ENCODE data around the gene SUGP1. TPM values are rescaled to one million over a fixed set of nuclear protein-coding genes. Genes with fewer than 3 reads are reported as not detected.

The SUGP1 gene
- total RNA-seq, 1 experiment from 2014 or later, result 81.3 TPM

- no peak overlapping the region for H3K4me3 Mint-ChIP-seq
- no peaks in the 10 kb centered on the region for H3K27me3 Mint-ChIP-seq (ENCODE audit: low read depth)
- no peak overlapping the region for H3K27ac Mint-ChIP-seq
- no peaks in the 10 kb centered on the region for H3K9me3 Mint-ChIP-seq
- DNase-seq (ENCODE audit: low spot score) (no peak), ATAC-seq (no peak)
- TF ChIP-seq PRDM15 (CRISPR knock-in tag; IDR thresholded peaks at IDR 0.05) (no peak), USF2 (CRISPR knock-in tag; IDR thresholded peaks at IDR 0.05) (no peak), AR (CRISPR knock-in tag; IDR thresholded peaks at IDR 0.05) (no peak), NR2C2 (CRISPR knock-in tag; IDR thresholded peaks at IDR 0.05) (no peak), IRF1 (CRISPR knock-in tag; IDR thresholded peaks at IDR 0.05) (no peak), ATF2 (CRISPR knock-in tag; IDR thresholded peaks at IDR 0.05; ENCODE audit: borderline replicate concordance, low read depth) (no peak), ATF1 (CRISPR knock-in tag; IDR thresholded peaks at IDR 0.05) (no peak), FOXK1 (CRISPR knock-in tag; IDR thresholded peaks at IDR 0.05) (no peak), TEAD4 (CRISPR knock-in tag; IDR thresholded peaks at IDR 0.05) (no peak), MLX (CRISPR knock-in tag; IDR thresholded peaks at IDR 0.05) (no peak), IRF2 (CRISPR knock-in tag; IDR thresholded peaks at IDR 0.05; ENCODE audit: borderline replicate concordance, low read depth) (no peak), NR3C1 (CRISPR knock-in tag; conservative IDR thresholded peaks at IDR 0.05; ENCODE audit: low read depth) (no peak), SMAD4 (CRISPR knock-in tag; IDR thresholded peaks at IDR 0.05) (no peak), TP53 (CRISPR knock-in tag; IDR thresholded peaks at IDR 0.05) (no peak), USF1 (CRISPR knock-in tag; IDR thresholded peaks at IDR 0.05) (no peak), ATF6 (CRISPR knock-in tag; IDR thresholded peaks at IDR 0.05) (no peak), ZNF121 (CRISPR knock-in tag; IDR thresholded peaks at IDR 0.05) (no peak), ZNF671 (CRISPR knock-in tag; IDR thresholded peaks at IDR 0.05) (no peak)
- peaks cover 51% of the 10 kb centered on the region for H3K36me3 Mint-ChIP-seq
- ChIA-PET POLR2A (no interaction called here), CTCF (interaction anchor here (0.9 kb wide), 1 partner anchor 9 kb away, joined by 3 read pairs; no protein-coding TSS in a partner anchor)
- no peaks in the 10 kb centered on the region for H3K4me1 Mint-ChIP-seq
Observed at GRCh38 chr19:19349365-19349764, 29.1 kb upstream of the SUGP1 start.
